HepG2 (cell line): ENCODE measurements around the gene CEMP1. TPM values are rescaled to one million over a fixed set of nuclear protein-coding genes. Genes with fewer than 3 reads are reported as not detected.

Experiments used
- ATAC-seq: fragments of 200-7000 bp; cut with Tn5 transposase; 3 replicates; pipeline ENCODE4 v1.9.1; 2020; ENCODE audit warnings: mild to moderate bottlenecking, moderate library complexity
- BruUV-seq: library from RNA; stranded (reverse); fragments of 400-500 nt; replicated peaks from 2 replicates; lab custom pipeline; 2021; lab: Mats Ljungman, UMichigan
- CTCF ChIA-PET: fragments of 300-600 bp; formaldehyde crosslinking; extraction: SDS; loops from one replicate; lab custom pipeline; 2021; ENCODE audit warnings: low total read pairs, inconsistent platforms, low intra/inter-chr PET ratio; lab: Yijun Ruan, JAX
- POLR2A ChIA-PET: fragments of 350-600 bp; sonication (Branson Sonifier 250); formaldehyde crosslinking; loops from one replicate; lab custom pipeline; 2020; ENCODE audit warnings: antibody characterized with exemption, inconsistent platforms; lab: Yijun Ruan, JAX
- DNase-seq: peaks from one replicate; pipeline ENCODE4 v3.0.0-alpha.2; 2015; ENCODE audit warnings: low spot score
- FAIRE-seq: peaks from 3 replicates; lab custom pipeline; 2011; peaks lifted over from hg19 to GRCh38; lab: Jason Lieb, UNC
- H2AFZ ChIP-seq: one replicate; pipeline ENCODE4 v1.6.1; 2011; ENCODE audit warnings: low read length, inconsistent platforms
- H3K27ac ChIP-seq: fragments of 300-600 bp; 3 replicates; pipeline ENCODE4 v1.8.0; 2011; ENCODE audit warnings: mixed run types, mild to moderate bottlenecking, mixed read lengths, low read length, inconsistent platforms; ENCODE audit not compliant: insufficient read depth; ENCODE audit errors: extremely low read length
- H3K27me3 ChIP-seq, 2 experiments: fragments of 200-600 bp in 1 of 2; 2 replicates in 1 of 2; 3 replicates in 1 of 2; pipeline versions ENCODE4 v1.6.0 to v1.8.0; 2011; ENCODE audit warnings: low read length in 2 of 2, mild to moderate bottlenecking in 2 of 2, moderate library complexity in 2 of 2, inconsistent platforms in 1 of 2; ENCODE audit not compliant: insufficient read depth in 2 of 2, control insufficient read depth in 1 of 2
- H3K36me3 ChIP-seq, 2 experiments: fragments of 200-600 bp in 1 of 2; replicated peaks in 1 of 2; 2 replicates in 1 of 2; 3 replicates in 1 of 2; pipeline versions ENCODE4 v1.5.1 to v1.8.0; 2011; ENCODE audit warnings: low read length in 2 of 2, inconsistent platforms in 1 of 2; ENCODE audit not compliant: insufficient read depth in 2 of 2, control insufficient read depth in 1 of 2
- H3K4me1 ChIP-seq: 2 replicates; pipeline ENCODE4 v1.5.1; 2012; ENCODE audit warnings: low read length, inconsistent platforms; ENCODE audit not compliant: insufficient read depth
- H3K4me2 ChIP-seq: 2 replicates; pipeline ENCODE4 v1.6.0; 2011; ENCODE audit warnings: low read depth, low read length, inconsistent platforms
- H3K4me3 ChIP-seq, 3 experiments: fragments of 200-600 bp in 1 of 3; sonication (generic), shearing (Covaris generic) in 1 of 3; replicated peaks in 1 of 3; 2 replicates each; pipeline ENCODE4 v1.5.1; 2011 to 2016; ENCODE audit warnings: low read length in 3 of 3, inconsistent platforms in 2 of 3, low read depth in 2 of 3, mild to moderate bottlenecking in 2 of 3, control low read depth in 1 of 3, mixed read lengths in 1 of 3; ENCODE audit not compliant: insufficient read depth in 1 of 3
- H3K79me2 ChIP-seq: one replicate; pipeline ENCODE4 v1.6.1; 2011; ENCODE audit warnings: low read length, inconsistent platforms; ENCODE audit not compliant: insufficient read depth
- H3K9ac ChIP-seq: 2 replicates; pipeline ENCODE4 v1.6.0; 2011; ENCODE audit warnings: mild to moderate bottlenecking, low read depth, low read length, inconsistent platforms; ENCODE audit not compliant: insufficient read depth
- H3K9me3 ChIP-seq: 2 replicates; pipeline ENCODE4 v1.5.1; 2012; ENCODE audit warnings: mild to moderate bottlenecking, low read length
- H4K20me1 ChIP-seq: 2 replicates; pipeline ENCODE4 v1.6.0; 2011; ENCODE audit warnings: inconsistent platforms, mild to moderate bottlenecking, low read length, moderate library complexity; ENCODE audit not compliant: insufficient read depth
- ASH2L ChIP-seq: fragments of 300-600, 200-600 bp; sonication (generic); IDR thresholded peaks from 2 replicates; pipeline ENCODE4 v1.7.0; 2017; ENCODE audit warnings: low read depth, mild to moderate bottlenecking, moderate library complexity, mixed read lengths, low read length; ENCODE audit not compliant: insufficient read length
- CREM ChIP-seq, 2 experiments: sonication (generic) in 1 of 2; formaldehyde crosslinking in 1 of 2; IDR thresholded peaks; 2 replicates each; pipeline versions ENCODE4 v1.4.0 to v1.6.1; 2016 to 2020; ENCODE audit warnings: antibody characterized with exemption in 1 of 2, mild to moderate bottlenecking in 1 of 2, missing genetic modification reagents in 1 of 2
- GATA4 ChIP-seq: sonication (generic); IDR thresholded peaks from 2 replicates; pipeline ENCODE4 v1.6.1; 2016; ENCODE audit warnings: antibody characterized with exemption, low read depth, borderline replicate concordance
- MAFF ChIP-seq: IDR thresholded peaks from 2 replicates; pipeline ENCODE4 v1.6.1; 2011; ENCODE audit warnings: low read depth, low read length, improper control_type of control experiment
- NR1H2 ChIP-seq: sonication (generic); formaldehyde crosslinking; IDR thresholded peaks from 2 replicates; pipeline ENCODE4 v1.8.1; 2022; ENCODE audit warnings: low read depth, missing genetic modification reagents, borderline replicate concordance
- RXRB ChIP-seq: IDR thresholded peaks from 2 replicates; pipeline ENCODE4 v1.6.1; 2016; ENCODE audit warnings: borderline replicate concordance, missing genetic modification reagents, missing compliant biosample characterization
- SIX1 ChIP-seq: sonication (generic); formaldehyde crosslinking; IDR thresholded peaks from 2 replicates; pipeline ENCODE4 v1.4.0; 2020; ENCODE audit warnings: missing genetic modification reagents, borderline replicate concordance
- ZNF101 ChIP-seq: sonication (generic); formaldehyde crosslinking; IDR thresholded peaks from 2 replicates; pipeline ENCODE4 v1.4.0; 2020; ENCODE audit warnings: mild to moderate bottlenecking, low read depth, missing genetic modification reagents, borderline replicate concordance
- ZNF234 ChIP-seq: sonication (generic); formaldehyde crosslinking; conservative IDR thresholded peaks from 2 replicates; pipeline ENCODE4 v1.5.1; 2020; ENCODE audit warnings: mild to moderate bottlenecking, missing genetic modification reagents
- ZNF318 ChIP-seq: sonication (generic); formaldehyde crosslinking; IDR thresholded peaks from 2 replicates; pipeline ENCODE4 v1.4.0; 2020; ENCODE audit warnings: mild to moderate bottlenecking, missing genetic modification reagents
- ZNF879 ChIP-seq: sonication (generic); formaldehyde crosslinking; IDR thresholded peaks from 2 replicates; pipeline ENCODE4 v1.8.1; 2023; ENCODE audit warnings: missing genetic modification reagents
- WGBS: methylation state at CpG from one replicate; pipeline ENCODE4 v1.1.6; 2017; ENCODE audit warnings: low lambda C conversion rate; 5-methylcytosine and 5-hydroxymethylcytosine counted together
- in situ Hi-C: cut with HindIII; loops from 2 replicates; pipeline ENCODE4 v1.10.0; 2017; ENCODE audit warnings: low pct_unique_long_range_greater_than_20kb; ENCODE audit not compliant: extremely low pct_ligation_motif_present
- intact Hi-C: fragments of 100-400 bp; cut with micrococcal nuclease; formaldehyde crosslinking; loops from one replicate; pipeline ENCODE4 v1.10.0; 2022; ENCODE audit not compliant: unreplicated experiment
- polyA plus RNA-seq, 8 experiments: library from polyadenylated mRNA; depleted of rRNA in 3 of 8; stranded (reverse) in 7 of 8; unstranded in 1 of 8; fragments of >200 nt; fragmentation: Illumina TruSeq in 4 of 8; extraction: Trizol in 4 of 8; gene quantifications; 2 replicates each; pipeline versions ENCODE4 v1.2.1 to v1.2.3, GENCODE V29; 2011 to 2016; ENCODE audit warnings: low read depth in 4 of 8, missing spikeins in 1 of 8, mixed read lengths in 1 of 8; ENCODE audit not compliant: insufficient read depth in 1 of 8
- total RNA-seq, 5 experiments: library from RNA; depleted of rRNA; stranded (reverse); fragments of >200 nt; fragmentation: Illumina TruSeq; extraction: Trizol; gene quantifications; 2 replicates each; pipeline ENCODE4 v1.2.3, GENCODE V29; 2016; ENCODE audit warnings: low read depth in 1 of 5
- TF ChIP-seq, protein P1 (sequence below): sonication (generic); formaldehyde crosslinking; IDR thresholded peaks from 2 replicates; pipeline ENCODE4 v1.5.0; 2020; ENCODE audit warnings: mild to moderate bottlenecking, missing genetic modification reagents
- TF ChIP-seq, protein P2 (sequence below): sonication (generic); formaldehyde crosslinking; conservative IDR thresholded peaks from 2 replicates; pipeline ENCODE4 v1.4.0; 2020; ENCODE audit warnings: missing genetic modification reagents

Gene CEMP1
- total and polyA plus RNA-seq, 2 of the 13 experiments (the other 11 are each of a cell fraction or from before 2014, with no cell fraction given), result not detected

DNA sequence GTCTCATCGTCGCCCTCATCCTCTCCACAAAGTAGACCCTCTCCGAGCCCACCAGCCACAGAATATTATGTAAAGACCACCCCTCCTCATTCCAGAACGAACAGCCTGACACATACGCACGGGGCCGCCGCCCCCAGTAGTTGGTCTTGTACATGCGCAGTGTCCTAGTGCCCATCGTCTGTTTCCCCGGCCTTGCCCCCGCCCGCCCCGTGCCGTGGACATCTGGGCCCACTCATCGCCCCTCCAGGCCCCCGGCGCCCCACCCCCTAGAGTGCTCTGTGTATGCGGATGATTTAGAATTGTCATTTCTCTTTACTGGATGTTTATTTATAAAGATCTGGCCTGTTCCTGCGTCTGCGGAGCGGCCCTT is 11.5 kb downstream of the CEMP1 start:
- H3K27ac ChIP-seq, result peak overlapping the region; percentile 52
- DNase-seq (no peak), FAIRE-seq (no peak), ATAC-seq (no peak)
- no peak overlapping the region for H3K4me2 ChIP-seq
- ChIA-PET POLR2A (interaction anchor here (1.1 to 2.2 kb wide), 5 partner anchors 11 to 45 kb away, joined by 3 to 14 read pairs (median 10); partner anchors contain the start of genes CEMP1, PDPK1 and TBC1D24), CTCF (no interaction called here)
- peaks cover 4 to 21% of the 10 kb centered on the region in 2 experiments; a peak in 4 of 5 replicates for H3K36me3 ChIP-seq
- H3K4me3 ChIP-seq, result peak overlapping the region in 1 of 3 experiments; percentile 25; a peak in 1 of 6 replicates
- in situ Hi-C loops (no loop called here), intact Hi-C loops (no loop called here)
- no peak overlapping the region for H3K9ac ChIP-seq
- H2AFZ ChIP-seq, result no peak overlapping the region
- peaks cover 50% of the 10 kb centered on the region for H4K20me1 ChIP-seq
- peaks cover 85% of the 10 kb centered on the region for H3K4me1 ChIP-seq
- H3K27me3 ChIP-seq, result no peaks in the 10 kb centered on the region; a peak in 1 of 5 replicates
- H3K79me2 ChIP-seq, result peaks cover 68% of the 10 kb centered on the region
- BruUV-seq, result no TSS peak
- WGBS, result 90% methylated on average over 22 of the region's 22 CpGs
- H3K9me3 ChIP-seq, result no peaks in the 10 kb centered on the region
- no peak for TF ChIP-seq RXRB (CRISPR knock-in tag)
- TF ChIP-seq GATA4, result no peak
- TF ChIP-seq ASH2L, result no peak
- TF ChIP-seq ZNF101, result no peak
- no peak for TF ChIP-seq SIX1 (CRISPR knock-in tag)
- no peak for TF ChIP-seq NR1H2 (CRISPR knock-in tag)
- TF ChIP-seq, protein P1, sequence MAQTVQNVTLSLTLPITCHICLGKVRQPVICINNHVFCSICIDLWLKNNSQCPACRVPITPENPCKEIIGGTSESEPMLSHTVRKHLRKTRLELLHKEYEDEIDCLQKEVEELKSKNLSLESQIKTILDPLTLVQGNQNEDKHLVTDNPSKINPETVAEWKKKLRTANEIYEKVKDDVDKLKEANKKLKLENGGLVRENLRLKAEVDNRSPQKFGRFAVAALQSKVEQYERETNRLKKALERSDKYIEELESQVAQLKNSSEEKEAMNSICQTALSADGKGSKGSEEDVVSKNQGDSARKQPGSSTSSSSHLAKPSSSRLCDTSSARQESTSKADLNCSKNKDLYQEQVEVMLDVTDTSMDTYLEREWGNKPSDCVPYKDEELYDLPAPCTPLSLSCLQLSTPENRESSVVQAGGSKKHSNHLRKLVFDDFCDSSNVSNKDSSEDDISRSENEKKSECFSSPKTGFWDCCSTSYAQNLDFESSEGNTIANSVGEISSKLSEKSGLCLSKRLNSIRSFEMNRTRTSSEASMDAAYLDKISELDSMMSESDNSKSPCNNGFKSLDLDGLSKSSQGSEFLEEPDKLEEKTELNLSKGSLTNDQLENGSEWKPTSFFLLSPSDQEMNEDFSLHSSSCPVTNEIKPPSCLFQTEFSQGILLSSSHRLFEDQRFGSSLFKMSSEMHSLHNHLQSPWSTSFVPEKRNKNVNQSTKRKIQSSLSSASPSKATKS (CRISPR knock-in tag), result no peak
- TF ChIP-seq, protein P2, sequence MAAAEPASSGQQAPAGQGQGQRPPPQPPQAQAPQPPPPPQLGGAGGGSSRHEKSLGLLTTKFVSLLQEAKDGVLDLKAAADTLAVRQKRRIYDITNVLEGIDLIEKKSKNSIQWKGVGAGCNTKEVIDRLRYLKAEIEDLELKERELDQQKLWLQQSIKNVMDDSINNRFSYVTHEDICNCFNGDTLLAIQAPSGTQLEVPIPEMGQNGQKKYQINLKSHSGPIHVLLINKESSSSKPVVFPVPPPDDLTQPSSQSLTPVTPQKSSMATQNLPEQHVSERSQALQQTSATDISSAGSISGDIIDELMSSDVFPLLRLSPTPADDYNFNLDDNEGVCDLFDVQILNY (CRISPR knock-in tag), result no peak
- TF ChIP-seq MAFF, result no peak
- no peak for TF ChIP-seq CREM (IDR thresholded peaks at IDR 0.05)
- TF ChIP-seq CREM (CRISPR knock-in tag; IDR thresholded peaks at IDR 0.05), result no peak
- TF ChIP-seq ZNF879 (CRISPR knock-in tag), result no peak
- no peak for TF ChIP-seq ZNF318 (CRISPR knock-in tag)
- no peak for TF ChIP-seq ZNF234 (CRISPR knock-in tag)
